Inflammatory macrophage treated with lipopolysaccharide for 4 hours (primary cell): Measurements from ENCODE around the gene MCTP1.

Source experiments
- DNase-seq: peaks from one replicate; pipeline ENCODE4 v3.0.0-alpha.2; 2020

Gene MCTP1

GRCh38 chr5:94802450-94802849 lies 482.4 kb downstream of the MCTP1 start:
- no peak for DNase-seq

- no peak for DNase-seq
Observed at GRCh38 chr5:94796586-94796985, 488.3 kb downstream of the MCTP1 start.

- peak; percentile 82 for DNase-seq
Observed at GRCh38 chr5:94793816-94794198, 491.1 kb downstream of the MCTP1 start.

- peak; percentile 62 for DNase-seq
Observed at GRCh38 chr5:94793113-94793815, 491.6 kb downstream of the MCTP1 start.

GRCh38 chr5:94791829-94792228 lies 493.1 kb downstream of the MCTP1 start:
- DNase-seq, result no peak

GRCh38 chr5:94788527-94788926 lies 496.4 kb downstream of the MCTP1 start:
- no peak for DNase-seq

GRCh38 chr5:94784536-94785505 lies 500.1 kb downstream of the MCTP1 start:
- no peak for DNase-seq

- DNase-seq, result no peak
Observed at GRCh38 chr5:94782383-94782782, 502.5 kb downstream of the MCTP1 start.

- no peak for DNase-seq
Observed at GRCh38 chr5:94779684-94780083, 505.2 kb downstream of the MCTP1 start.

GRCh38 chr5:94778732-94779131 lies 506.2 kb downstream of the MCTP1 start:
- DNase-seq, result no peak

GRCh38 chr5:94778299-94778698 lies 506.6 kb downstream of the MCTP1 start:
- DNase-seq, result no peak

GRCh38 chr5:94777056-94777880 lies 507.6 kb downstream of the MCTP1 start:
- DNase-seq, result no peak

GRCh38 chr5:94776167-94776566 lies 508.7 kb downstream of the MCTP1 start:
- DNase-seq, result no peak

- no peak for DNase-seq
Observed at GRCh38 chr5:94775088-94775487, 509.8 kb downstream of the MCTP1 start.

GRCh38 chr5:94771742-94772141 lies 513.2 kb downstream of the MCTP1 start:
- no peak for DNase-seq

GRCh38 chr5:94769996-94770395 lies 514.9 kb downstream of the MCTP1 start:
- no peak for DNase-seq

GRCh38 chr5:94761786-94762185 lies 523.1 kb downstream of the MCTP1 start:
- DNase-seq, result peak; percentile 16

GRCh38 chr5:94761055-94761454 lies 523.8 kb downstream of the MCTP1 start:
- DNase-seq, result no peak

GRCh38 chr5:94759961-94760360 lies 524.9 kb downstream of the MCTP1 start:
- DNase-seq, result no peak

GRCh38 chr5:94759022-94759421 lies 525.9 kb downstream of the MCTP1 start:
- no peak for DNase-seq

- no peak for DNase-seq
Observed at GRCh38 chr5:94754824-94755223, 530.1 kb downstream of the MCTP1 start.

GRCh38 chr5:94751460-94751859 lies 533.4 kb downstream of the MCTP1 start:
- no peak for DNase-seq

GRCh38 chr5:94750681-94751080 lies 534.2 kb downstream of the MCTP1 start:
- no peak for DNase-seq
